ENCODE results near the gene RTN4RL2.

Gene RTN4RL2

DNA sequence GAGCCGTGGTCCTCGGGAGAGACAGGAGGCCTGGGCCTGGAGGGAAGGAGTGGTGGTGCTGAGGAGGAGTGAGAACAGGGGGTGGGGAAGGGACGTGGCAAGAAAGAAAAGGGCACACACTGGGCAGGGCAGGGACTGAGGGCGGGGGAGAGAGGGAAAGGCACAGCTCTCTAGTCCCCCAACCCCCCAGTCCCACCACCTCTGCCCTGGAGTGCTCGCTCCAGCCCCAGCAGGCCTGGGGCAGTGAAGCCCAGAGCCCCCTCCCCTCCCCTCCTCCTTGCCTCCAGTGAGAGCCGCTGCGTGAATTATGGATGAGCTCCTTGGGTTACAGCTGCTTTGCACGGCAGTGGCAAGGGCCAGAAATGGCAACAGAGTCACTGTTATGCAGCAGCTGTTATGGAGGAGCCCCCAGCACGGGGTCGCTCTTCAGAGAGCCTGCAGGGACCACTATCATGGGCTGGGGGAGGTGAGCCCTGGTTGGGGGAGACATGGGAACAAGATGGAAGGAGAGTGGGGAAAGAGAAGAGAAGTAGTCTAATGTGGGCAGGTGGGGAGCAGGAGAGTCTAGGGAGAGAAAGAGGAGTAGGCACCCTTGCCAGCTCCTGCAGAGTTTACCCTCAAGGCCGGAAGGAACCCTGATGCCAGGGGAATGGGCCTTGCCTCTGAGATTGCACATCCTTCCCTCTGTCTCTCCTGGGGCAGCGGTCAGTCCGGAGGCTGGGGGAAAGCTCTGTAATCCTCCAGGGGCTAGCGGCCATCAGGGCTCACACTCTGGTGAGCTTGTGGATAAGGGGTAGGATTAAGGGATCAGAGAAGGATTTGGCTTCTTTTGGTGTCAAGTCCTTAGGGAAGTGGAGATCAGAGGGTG lies 3.6 kb downstream of the RTN4RL2 start:
- no peak for DNase-seq

- DNase-seq: no peak
Measured at GRCh38 chr11:57464539-57465181, 4.3 kb downstream of the RTN4RL2 start.

DNA sequence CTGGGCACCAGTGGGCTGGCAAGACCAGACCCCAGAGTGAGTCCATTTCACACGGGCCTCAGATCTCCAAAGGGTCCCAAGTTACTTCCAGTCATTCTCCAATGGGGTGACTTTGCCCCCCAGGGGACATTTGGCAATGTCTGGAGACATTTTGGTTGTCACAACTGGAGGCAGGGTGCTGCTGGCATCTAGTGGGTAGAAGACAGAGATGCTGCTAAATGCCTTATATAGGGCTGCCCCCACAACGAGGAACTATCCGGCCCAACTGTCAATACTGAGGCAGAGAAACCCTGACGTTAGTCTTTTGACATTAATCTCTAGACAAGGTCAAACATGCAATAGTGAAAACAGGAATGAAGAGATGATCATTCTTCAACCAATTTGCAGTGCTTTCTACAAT lies 6.4 kb downstream of the RTN4RL2 start:
- DNase-seq: peak; percentile 58

DNA sequence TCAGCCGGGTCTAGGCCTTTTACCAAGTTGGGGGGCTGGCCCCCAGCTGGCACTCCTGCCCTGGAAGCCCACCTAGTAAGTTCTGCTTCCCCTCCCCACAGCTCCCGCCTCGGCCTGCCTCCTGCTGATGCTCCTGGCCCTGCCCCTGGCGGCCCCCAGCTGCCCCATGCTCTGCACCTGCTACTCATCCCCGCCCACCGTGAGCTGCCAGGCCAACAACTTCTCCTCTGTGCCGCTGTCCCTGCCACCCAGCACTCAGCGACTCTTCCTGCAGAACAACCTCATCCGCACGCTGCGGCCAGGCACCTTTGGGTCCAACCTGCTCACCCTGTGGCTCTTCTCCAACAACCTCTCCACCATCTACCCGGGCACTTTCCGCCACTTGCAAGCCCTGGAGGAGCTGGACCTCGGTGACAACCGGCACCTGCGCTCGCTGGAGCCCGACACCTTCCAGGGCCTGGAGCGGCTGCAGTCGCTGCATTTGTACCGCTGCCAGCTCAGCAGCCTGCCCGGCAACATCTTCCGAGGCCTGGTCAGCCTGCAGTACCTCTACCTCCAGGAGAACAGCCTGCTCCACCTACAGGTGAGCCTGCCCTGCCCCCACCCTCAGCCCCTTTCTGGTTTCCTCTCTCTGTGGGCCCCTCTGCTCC lies 7.3 kb downstream of the RTN4RL2 start:
- no peak for DNase-seq

GRCh38 chr11:57468276-57468675 lies 7.9 kb downstream of the RTN4RL2 start:
- no peak for DNase-seq

DNA sequence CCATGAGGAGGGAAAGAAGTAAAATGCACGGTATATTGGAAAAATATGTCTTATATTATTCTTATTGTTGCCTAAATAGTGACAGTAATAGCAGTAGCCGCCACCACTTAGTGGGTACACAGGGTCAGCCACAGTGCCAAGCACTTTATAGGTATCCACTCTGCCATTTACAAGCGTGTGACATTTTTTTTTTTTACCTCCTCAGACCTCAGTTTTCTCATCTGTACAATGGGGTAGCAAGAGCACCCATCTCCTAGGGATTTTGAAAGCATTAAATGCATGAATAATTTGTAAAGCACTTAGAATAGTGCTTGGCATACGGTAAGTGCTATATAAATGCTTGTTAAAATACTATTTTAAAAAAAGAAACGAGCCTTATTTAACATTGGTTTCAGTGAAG lies 8.9 kb downstream of the RTN4RL2 start:
- DNase-seq: no peak

DNA sequence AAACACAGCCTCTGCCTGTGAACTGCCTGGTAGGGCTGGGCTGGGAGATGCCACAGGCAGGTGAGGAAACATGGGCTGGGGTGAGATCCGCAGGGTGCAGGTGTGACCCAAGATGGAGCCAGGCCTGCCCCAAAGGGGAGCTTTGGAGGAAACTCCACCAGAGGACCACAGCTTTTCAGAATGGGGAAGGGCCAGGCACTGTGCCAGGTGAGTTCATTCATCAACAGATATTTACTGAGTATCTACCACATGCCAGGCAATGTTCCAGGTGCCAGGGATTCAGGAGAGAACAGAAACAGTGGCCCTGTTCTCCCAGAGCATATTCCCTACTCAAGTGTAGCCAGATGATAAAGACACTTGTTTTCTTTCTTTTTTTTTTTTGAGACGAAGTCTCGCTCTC lies 11.2 kb downstream of the RTN4RL2 start:
- no peak for DNase-seq

DNA sequence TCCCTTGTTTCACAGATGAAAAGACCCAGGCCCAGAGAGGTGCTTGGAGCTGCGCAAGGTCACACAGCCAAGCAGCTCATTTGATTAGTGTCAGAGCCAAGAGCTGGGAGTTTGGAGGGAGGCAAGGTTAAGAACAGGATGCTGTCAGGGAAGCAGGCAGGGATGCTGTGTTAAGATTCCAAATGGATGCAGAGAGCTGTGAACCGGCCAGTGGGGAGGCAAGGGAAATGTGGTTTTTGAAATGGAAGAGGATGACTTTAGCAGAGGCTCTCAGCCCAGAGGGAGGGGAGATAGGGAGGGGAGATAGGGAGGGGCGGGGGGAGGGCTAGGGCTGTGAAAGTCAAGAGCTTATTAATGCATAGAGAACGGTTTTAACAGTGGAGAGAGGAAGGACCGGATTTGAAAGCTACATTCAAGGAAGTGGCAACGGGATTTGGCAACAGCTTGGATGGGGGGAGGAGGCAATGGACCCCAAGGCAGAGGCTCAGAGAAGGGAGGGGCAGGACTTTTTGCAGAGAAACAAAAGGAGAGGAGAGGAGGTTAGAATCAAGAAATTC lies 13.0 kb downstream of the RTN4RL2 start:
- peak; percentile 85 for DNase-seq

DNA sequence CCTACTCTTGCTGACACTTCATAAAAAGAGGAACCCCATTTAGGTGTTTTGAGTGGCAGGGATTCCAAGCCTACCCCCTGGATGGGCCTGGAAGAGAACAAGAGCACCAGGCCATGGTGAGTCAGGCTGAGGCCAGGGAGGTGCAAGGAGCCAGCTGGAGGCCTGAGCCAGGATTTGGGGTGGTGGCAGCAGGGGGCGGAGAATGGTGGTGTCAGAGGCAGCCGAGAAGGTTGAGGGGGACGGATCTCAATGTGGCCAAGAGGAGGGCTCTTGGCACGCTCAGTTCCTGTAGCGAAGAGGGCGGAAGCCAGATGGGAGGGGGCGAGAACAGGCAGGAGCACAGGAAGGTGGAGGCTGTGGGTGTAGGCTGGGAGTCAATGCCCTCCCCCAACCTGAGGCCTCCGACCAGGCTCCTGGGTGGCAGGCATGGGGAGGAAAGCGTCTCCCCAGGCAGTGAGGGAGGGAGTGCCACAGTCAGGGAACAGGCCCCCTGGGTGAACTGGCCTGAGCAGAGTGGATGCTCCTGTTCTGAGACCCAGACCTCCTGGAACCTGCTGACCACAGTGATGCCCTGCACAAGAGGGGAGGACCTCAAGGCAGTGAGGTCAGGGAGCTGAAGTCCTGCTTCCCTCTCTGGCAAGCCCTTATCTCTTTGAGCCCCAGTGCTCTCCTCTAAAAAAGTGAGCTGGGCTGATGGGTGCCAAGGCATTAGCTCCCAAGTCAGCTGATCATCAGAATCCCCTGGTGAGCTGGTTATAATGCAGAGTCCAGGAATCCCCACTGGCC lies 13.9 kb downstream of the RTN4RL2 start:
- DNase-seq: peak; percentile 91

DNA sequence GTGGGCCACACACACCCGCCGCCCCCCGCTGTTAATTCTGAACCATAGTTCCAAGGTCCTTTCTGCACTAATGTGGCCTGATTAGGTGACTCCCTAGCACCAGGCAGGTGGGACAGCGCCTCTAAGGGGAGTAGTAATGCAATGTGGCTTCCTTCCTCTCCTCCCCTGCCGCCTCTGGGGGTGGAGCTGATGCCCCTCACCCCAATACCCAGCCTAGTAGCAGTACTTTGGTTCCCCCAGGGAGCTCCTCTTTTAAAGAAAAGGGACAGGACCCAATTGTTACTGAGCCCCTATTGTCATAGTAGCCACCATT lies 14.4 kb downstream of the RTN4RL2 start:
- DNase-seq: no peak

GRCh38 chr11:57475191-57475590 lies 14.9 kb downstream of the RTN4RL2 start:
- no peak for DNase-seq

GRCh38 chr11:57475671-57476046 lies 15.3 kb downstream of the RTN4RL2 start:
- DNase-seq: no peak

DNA sequence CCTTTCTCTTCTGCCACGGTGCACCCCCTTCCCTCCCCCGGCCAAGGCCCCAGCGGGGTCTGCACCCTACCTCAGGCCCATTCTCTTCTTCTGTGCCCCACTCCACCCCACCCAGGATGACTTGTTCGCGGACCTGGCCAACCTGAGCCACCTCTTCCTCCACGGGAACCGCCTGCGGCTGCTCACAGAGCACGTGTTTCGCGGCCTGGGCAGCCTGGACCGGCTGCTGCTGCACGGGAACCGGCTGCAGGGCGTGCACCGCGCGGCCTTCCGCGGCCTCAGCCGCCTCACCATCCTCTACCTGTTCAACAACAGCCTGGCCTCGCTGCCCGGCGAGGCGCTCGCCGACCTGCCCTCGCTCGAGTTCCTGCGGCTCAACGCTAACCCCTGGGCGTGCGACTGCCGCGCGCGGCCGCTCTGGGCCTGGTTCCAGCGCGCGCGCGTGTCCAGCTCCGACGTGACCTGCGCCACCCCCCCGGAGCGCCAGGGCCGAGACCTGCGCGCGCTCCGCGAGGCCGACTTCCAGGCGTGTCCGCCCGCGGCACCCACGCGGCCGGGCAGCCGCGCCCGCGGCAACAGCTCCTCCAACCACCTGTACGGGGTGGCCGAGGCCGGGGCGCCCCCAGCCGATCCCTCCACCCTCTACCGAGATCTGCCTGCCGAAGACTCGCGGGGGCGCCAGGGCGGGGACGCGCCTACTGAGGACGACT lies 15.9 kb downstream of the RTN4RL2 start:
- peak; percentile 57 for DNase-seq

DNA sequence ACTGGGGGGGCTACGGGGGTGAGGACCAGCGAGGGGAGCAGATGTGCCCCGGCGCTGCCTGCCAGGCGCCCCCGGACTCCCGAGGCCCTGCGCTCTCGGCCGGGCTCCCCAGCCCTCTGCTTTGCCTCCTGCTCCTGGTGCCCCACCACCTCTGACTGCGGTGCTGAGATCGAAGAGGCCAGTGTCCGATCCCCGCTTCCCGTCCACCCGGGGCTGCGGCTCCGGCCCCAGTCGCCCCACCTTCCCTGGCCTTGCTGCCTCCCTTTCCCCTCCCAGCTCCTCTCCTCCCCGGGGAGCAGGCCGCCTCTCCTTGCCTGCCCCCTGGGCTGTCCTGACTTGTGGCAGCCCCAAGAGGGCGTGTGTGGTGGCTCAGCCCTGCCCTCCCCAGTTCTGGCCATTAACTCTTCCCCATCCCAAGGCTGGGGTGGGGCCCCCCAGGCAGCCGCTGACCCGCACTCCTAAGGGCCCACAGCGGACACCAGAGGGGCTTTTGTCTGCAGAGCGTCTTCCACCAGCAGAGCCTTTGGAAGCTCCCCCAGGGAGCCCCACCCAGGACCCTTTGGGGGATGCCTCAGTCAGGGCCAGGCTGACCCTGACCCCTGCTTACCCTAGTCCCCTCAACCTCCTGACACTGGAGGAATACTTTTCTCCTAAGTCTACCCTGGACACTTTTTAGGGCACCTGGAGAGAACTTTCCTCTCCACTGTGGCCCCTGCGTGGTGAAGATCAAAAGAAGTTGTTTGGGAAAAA lies 16.6 kb downstream of the RTN4RL2 start:
- DNase-seq: peak; percentile 84

DNA sequence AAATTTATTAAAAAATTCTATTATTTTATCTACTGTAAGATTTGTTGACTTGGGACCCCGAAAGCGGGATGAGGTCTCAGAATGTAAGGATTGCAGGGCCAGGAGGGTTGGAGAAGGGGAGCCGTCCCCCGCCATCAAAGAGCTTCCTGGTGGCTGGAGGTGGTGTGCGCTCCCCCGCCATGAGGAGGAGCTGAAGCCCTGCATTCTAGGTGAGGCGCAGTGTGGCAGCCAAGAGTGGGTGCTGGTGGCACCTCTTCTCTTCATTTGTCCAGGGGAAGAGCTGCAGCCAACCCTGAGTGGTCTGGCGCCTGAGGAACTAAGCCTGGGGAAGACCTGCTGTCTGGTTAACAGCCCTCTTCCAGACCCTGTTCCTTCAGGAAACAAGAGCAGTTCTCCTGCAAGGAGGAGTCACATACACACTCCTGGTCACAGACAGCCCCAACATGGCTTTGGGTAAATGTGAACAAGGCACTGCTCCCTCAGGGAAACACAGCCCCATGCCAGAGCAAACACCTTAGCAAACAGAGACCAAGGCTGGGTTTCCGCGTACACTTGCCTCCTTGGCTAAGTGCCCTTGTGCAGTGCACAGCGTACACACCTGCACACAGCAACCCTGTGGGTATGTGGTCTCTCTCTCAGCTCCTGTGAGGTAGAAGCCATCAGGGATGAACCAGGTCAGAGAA lies 17.3 kb downstream of the RTN4RL2 start:
- no peak for DNase-seq

- no peak for DNase-seq
Measured at GRCh38 chr11:57479021-57479663, 18.8 kb downstream of the RTN4RL2 start.

DNA sequence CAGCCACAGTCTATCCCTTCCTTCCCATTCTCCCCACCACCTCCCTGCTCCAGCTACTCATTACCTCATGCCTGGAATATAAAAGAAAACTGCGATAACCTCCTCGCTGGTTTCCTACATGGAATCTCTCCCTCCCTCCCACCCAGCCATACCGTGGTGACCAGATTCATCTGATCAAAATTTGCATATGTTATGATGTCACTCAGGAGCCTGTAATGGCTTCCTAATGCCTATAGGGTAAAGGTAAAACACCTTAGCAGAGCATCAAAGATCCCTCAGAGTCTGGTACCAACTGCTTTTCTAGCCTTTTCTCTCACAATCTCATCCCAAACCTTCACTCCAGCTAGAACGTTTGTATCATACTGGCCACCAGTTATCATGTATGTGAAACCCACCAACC lies 19.6 kb downstream of the RTN4RL2 start:
- DNase-seq: no peak

- peak; percentile 91 for DNase-seq
Measured at GRCh38 chr11:57480409-57481137, 20.2 kb downstream of the RTN4RL2 start.

DNA sequence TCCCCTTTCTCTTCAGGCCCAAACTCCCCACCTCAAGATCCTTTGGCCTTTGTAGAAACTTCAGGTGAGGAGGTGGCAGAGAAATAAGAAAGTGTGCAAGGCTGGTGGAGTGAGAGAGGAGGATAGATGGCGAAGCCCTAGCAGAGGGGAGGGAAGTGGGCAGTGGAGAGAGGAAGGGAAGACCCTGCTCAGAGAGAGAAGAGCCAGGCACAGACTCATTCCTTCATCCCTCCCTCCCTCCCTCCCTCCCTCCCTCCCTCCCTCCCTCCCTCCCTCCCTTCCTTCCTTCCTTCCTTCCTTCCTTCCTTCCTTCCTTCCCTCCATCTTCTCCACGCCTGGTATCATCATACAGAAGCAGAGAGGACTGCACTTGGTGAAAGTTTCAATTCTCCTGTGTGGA lies 21.0 kb downstream of the RTN4RL2 start:
- DNase-seq: no peak
